Bone marrow (tissue), 2 donors: Measurements from ENCODE around the gene RIMS1.

Experiments used
- DNase-seq, 2 donors: peaks; one replicate each; lab custom pipeline; 2025; lab: John Stamatoyannopoulos, UW

Gene RIMS1

GRCh38 chr6:72416744-72417465 lies 530.6 kb downstream of the RIMS1 start:
- DNase-seq, result no peak

DNA sequence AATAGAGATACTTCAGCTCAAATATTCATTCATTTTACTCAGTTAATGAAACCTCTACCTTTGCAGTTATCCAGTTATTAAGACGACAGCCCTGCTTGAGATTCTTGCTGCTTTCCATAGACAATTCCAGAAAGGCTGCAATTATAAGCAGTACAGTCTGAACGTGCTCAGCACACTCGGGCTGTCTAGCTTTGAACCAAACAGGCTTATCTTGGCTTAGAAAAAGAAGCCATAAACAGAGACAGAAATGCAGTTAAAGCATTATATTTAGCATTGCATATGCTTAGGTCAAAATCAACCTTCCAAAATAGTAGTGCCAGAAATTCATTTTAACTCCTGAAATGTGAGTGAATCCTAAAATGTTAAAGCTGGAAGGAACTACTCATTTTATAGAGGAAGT lies 531.4 kb downstream of the RIMS1 start:
- no peak for DNase-seq

DNA sequence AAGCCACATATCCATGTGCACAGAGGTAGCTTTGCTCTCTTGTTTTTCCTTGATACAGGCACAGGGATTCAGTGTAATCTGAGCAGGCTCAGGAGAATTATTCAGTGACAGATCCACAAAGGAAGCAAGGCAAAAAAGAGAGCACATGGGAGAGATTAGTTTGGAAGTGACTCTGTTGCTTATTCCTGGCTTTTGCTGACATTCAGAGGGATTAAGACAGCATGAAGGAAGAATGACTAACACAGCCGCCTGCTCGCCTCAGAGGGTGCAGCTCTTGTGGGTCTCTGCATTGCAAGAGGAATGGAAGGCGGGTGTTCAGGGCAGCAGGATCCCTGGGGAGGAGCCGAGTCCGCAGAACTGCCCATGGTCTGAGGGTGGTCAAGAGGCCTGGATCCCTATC lies 532.1 kb downstream of the RIMS1 start:
- no peak for DNase-seq

DNA sequence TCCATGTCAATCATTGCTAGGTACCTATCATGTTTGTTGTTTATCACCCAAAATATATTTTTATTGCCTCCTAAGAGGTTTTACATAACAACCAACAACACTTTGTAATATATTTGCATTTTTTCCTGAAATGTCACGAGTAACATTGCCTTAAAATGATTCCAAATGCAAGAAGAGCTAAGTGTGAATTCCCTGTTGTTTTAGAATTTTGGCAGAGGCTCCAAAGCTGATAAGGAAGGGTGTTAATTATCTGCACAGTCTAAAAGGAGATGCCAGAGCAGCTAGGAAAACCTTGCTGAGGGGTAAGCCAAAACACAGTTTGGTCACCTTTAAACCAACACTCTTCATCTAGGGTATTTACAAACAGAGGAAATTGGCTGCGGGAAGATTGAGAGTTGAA lies 533.6 kb downstream of the RIMS1 start:
- no peak for DNase-seq

DNA sequence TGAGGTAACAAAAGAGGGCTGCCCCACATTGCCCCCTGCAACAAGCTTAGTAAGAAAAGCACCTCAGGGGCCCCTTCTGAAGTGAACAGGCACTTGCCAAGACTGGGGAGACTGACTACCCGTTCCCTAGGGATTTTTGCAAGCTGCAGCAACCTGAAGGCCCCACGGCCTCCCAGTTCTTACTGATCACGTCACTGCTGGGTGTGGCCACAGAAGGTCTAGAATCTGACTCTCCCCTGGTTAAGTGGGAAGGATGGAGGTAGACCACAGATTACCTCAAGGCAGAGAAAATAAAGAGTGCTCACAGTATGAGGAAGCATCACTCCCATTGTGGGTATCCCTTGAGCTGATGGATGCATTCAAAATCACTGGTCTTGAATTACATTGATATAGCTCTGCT lies 534.1 kb downstream of the RIMS1 start:
- no peak for DNase-seq

DNA sequence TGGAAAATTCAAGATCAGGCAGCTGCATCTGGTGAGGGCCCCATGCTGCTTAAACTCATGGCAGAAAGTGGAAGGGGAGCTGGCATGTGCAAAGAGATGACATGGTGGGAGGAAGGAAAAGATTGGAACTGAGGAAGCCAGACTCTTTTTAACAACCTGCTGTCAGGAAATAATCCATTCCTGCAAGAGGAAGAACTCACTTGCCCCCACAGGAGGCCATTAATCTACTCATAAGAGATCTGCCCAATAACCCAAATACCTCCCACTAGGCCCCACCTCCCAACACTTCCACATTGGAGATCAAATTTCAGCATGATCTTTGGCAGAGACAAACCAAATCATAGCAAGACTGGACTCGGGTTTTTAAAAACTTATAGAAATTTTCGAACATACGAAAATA lies 535.0 kb downstream of the RIMS1 start:
- no peak for DNase-seq

DNA sequence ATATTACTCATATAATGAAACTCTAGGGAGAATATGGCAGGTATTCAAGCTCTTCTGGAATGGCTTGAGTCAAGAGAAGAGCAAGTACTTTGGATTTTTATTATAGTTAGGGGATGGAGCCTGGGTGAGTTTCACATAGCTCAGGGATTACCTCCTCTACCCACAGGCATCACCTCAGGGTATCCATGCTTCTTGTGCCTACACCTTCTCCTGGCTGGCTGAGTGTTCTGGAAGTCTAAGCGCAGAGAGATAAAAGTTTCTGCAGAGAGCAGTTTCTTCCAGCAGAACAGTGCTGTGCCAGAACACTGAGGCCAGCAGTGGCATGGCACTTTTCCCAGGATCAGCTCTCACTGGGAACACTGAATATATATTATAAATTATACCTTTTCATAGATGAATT lies 535.8 kb downstream of the RIMS1 start:
- DNase-seq, result no peak

DNA sequence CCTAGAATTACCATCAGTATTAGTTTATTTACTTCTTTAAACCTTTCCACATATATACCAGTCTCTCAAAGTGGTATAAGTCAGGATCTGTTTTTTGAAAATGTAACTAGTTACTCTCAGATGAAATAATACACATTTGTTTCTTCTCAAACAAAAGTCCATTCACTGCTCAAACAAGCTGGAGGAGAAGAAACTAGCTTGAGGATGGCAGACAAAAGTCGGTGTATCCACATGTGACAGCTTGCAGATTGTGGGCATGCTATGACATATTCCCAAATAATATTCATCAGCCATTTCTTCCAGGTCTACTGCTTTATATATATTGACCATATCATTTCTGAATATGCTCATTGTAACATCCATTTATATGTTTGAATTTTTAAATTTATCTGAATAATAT lies 538.1 kb downstream of the RIMS1 start:
- no peak for DNase-seq

GRCh38 chr6:72425003-72425681 lies 538.8 kb downstream of the RIMS1 start:
- DNase-seq, result no peak

DNA sequence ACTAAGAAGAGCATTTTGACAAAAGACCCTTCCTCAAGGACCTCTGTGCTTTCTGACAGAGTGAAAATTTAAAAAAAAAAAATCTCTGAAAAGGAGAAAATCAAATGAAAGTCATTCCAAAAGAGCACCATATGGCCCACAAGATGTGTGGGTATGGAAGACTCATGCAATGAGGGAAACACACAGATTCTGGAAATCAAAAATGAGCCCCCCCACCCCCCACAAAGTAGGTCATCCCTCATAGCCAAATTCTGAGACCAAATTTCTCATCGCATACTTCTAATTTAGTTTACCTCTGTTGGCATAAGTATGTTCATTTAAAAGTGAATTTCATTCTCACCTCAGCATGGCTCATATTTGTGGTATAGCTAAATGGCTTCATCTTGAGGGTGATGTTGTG lies 554.3 kb downstream of the RIMS1 start:
- DNase-seq, result no peak

DNA sequence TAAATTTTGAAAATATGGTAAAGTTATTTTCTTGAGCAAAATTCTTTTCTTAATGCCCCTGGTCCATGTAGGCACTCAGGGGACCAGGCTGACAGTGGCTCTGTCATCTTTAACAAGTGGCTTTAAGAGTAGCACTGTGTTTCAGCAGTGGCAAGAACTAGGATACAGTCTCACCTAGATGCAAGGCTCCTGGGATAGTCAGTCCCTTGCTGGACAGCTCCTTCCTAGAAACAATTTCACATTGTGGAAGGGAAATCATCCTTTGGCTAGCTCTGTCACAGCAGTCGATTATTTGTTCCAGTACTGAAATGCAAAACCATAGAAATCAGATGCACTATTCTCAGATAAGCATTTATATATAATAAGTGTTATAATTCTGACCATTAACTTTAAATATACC lies 560.1 kb downstream of the RIMS1 start:
- no peak for DNase-seq
